Lung (tissue), 12 donors: ENCODE measurements around the gene SLC7A4. TPM values are rescaled to one million over a fixed set of nuclear protein-coding genes. Genes with fewer than 3 reads are reported as not detected.

ENCODE experiments used
- ATAC-seq: fragments of 200-7000 bp; cut with Tn5 transposase; one replicate; pipeline ENCODE4 v1.9.1; 2020; ENCODE audit warnings: moderate number of reproducible peaks; ENCODE audit not compliant: insufficient read depth, low FRiP score
- DNase-seq, 3 donors: peaks; one replicate each; pipeline ENCODE4 v3.0.0-alpha.2; 2013 to 2017
- H3K27ac ChIP-seq, 2 donors: one replicate each; pipeline ENCODE4 v1.5.1; 2013; ENCODE audit warnings: mild to moderate bottlenecking in 2 of 2, moderate library complexity in 2 of 2, control low read depth in 1 of 2, inconsistent platforms in 1 of 2, low read depth in 1 of 2, low read length in 1 of 2
- H3K27me3 ChIP-seq, 3 donors: one replicate each; pipeline ENCODE4 v1.5.1; 2013; ENCODE audit warnings: low read length in 2 of 3; ENCODE audit not compliant: control insufficient read depth in 3 of 3, insufficient read depth in 3 of 3
- H3K36me3 ChIP-seq, 4 donors: one replicate each; pipeline ENCODE4 v1.5.1; 2013; ENCODE audit warnings: low read length in 4 of 4, mild to moderate bottlenecking in 1 of 4, moderate library complexity in 1 of 4; ENCODE audit not compliant: control insufficient read depth in 4 of 4, insufficient read depth in 4 of 4
- H3K4me1 ChIP-seq, 5 donors: one replicate each; pipeline ENCODE4 v1.5.1; 2013; ENCODE audit warnings: low read length in 5 of 5, mild to moderate bottlenecking in 2 of 5, moderate library complexity in 1 of 5; ENCODE audit not compliant: control insufficient read depth in 5 of 5, insufficient read depth in 5 of 5
- H3K4me3 ChIP-seq: one replicate; pipeline ENCODE4 v1.5.1; 2013; ENCODE audit warnings: mild to moderate bottlenecking, control low read depth, moderate library complexity
- H3K9ac ChIP-seq, 2 donors: one replicate each; pipeline ENCODE4 v1.5.1; 2013; ENCODE audit warnings: low read length in 2 of 2, control low read depth in 1 of 2; ENCODE audit not compliant: insufficient read depth in 1 of 2
- H3K9me3 ChIP-seq, 4 donors: one replicate each; pipeline ENCODE4 v1.5.1; 2013; ENCODE audit warnings: low read length in 3 of 4, mild to moderate bottlenecking in 1 of 4, moderate library complexity in 1 of 4; ENCODE audit not compliant: control insufficient read depth in 4 of 4, insufficient read depth in 3 of 4
- WGBS, 2 donors: extraction: QIAGEN DNeasy Blood & Tissue Kit; methylation state at CpG; one replicate each; pipeline ENCODE4 v1.1.7; 2013; 5-methylcytosine and 5-hydroxymethylcytosine counted together
- polyA plus RNA-seq, 2 donors: library from polyadenylated mRNA; stranded (reverse); fragments of 200-250 nt; gene quantifications; one replicate each; pipeline ENCODE4 v1.2.1, GENCODE V29; 2013
- total RNA-seq, 2 donors: library from RNA; depleted of rRNA in 1 of 2; stranded (reverse); fragments of >200 nt in 1 of 2; gene quantifications; one replicate each; pipeline ENCODE4 v1.2.1, GENCODE V29; 2014 to 2021
- TF ChIP-seq, protein P1 (sequence below): IDR thresholded peaks from 2 replicates; pipeline ENCODE4 v1.5.1; 2012; ENCODE audit warnings: mild to moderate bottlenecking; ENCODE audit errors: control extremely low read depth, extremely low read depth
- donor health status: control.
- donor health status: control.
- donor health status: Bipolar disorder and iron deficiency.
- donor health status: healthy.
- donor health status: DM: yes; HTN: yes; CAD: no.

SLC7A4 gene
- total and polyA plus RNA-seq, 4 donors = 0.18 to 1.1 (median 0.80) TPM

DNA sequence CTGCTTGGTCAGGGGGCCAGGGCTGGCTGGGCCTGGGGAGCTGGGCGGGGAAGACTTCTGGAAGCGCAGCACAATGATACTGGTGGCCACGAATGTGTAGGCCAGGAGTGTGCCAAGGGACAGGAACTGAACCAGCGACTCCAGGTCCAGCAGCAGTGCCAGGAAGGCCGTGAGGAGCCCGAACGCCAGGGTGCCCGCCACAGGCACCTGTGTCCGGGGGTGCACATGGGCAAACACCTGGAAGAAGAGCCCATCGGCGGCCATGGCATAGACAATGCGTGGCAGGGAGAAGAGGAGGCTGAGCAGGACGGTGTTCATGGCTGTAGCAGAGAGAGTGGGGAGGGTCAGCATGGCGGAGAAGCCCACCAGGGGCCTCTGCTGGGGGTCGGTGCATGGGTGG is 2.3 kb downstream of the SLC7A4 start:
- no peak overlapping the region for H3K9ac ChIP-seq
- H3K36me3 ChIP-seq = no peaks in the 10 kb centered on the region
- no peak for ATAC-seq
- DNase-seq = no peak
- no peaks in the 10 kb centered on the region for H3K9me3 ChIP-seq
- no peak overlapping the region for H3K4me3 ChIP-seq
- H3K27me3 ChIP-seq = peaks cover 0 to 9% (median 0%) of the 10 kb centered on the region in 3 donors
- 88 to 94% methylated on average over 15 of the region's 15 CpGs for WGBS, 2 donors
- TF ChIP-seq, protein P1, sequence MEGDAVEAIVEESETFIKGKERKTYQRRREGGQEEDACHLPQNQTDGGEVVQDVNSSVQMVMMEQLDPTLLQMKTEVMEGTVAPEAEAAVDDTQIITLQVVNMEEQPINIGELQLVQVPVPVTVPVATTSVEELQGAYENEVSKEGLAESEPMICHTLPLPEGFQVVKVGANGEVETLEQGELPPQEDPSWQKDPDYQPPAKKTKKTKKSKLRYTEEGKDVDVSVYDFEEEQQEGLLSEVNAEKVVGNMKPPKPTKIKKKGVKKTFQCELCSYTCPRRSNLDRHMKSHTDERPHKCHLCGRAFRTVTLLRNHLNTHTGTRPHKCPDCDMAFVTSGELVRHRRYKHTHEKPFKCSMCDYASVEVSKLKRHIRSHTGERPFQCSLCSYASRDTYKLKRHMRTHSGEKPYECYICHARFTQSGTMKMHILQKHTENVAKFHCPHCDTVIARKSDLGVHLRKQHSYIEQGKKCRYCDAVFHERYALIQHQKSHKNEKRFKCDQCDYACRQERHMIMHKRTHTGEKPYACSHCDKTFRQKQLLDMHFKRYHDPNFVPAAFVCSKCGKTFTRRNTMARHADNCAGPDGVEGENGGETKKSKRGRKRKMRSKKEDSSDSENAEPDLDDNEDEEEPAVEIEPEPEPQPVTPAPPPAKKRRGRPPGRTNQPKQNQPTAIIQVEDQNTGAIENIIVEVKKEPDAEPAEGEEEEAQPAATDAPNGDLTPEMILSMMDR = no peak
- peaks cover 0 to 3% (median 0%) of the 10 kb centered on the region in 5 donors for H3K4me1 ChIP-seq
- no peak overlapping the region for H3K27ac ChIP-seq

- Histone ChIP-seq H3K9me3 (no peaks in the 10 kb centered on the region), H3K36me3 (no peaks in the 10 kb centered on the region), H3K9ac (no peak overlapping the region), H3K27me3 (peaks cover 0 to 9% (median 0%) of the 10 kb centered on the region in 3 donors), H3K4me3 (no peak overlapping the region), H3K4me1 (peaks cover 0 to 3% (median 0%) of the 10 kb centered on the region in 5 donors), H3K27ac (no peak overlapping the region)
- TF ChIP-seq, protein P1 = no peak
- WGBS, 2 donors = 75 to 86% methylated on average over 12 of the region's 12 CpGs
- DNase-seq = no peak
- no peak for ATAC-seq
Measured at GRCh38 chr22:21029486-21030025, 2.8 kb downstream of the SLC7A4 start.

- no peak overlapping the region for H3K27ac ChIP-seq
- peaks cover 0 to 9% (median 0%) of the 10 kb centered on the region in 3 donors for H3K27me3 ChIP-seq
- DNase-seq (no peak), ATAC-seq (no peak)
- no peak overlapping the region for H3K4me3 ChIP-seq
- H3K9ac ChIP-seq = no peak overlapping the region
- no peaks in the 10 kb centered on the region for H3K9me3 ChIP-seq
- peaks cover 0 to 3% (median 0%) of the 10 kb centered on the region in 5 donors for H3K4me1 ChIP-seq
- TF ChIP-seq, protein P1 = no peak
- no peaks in the 10 kb centered on the region for H3K36me3 ChIP-seq
- 90 to 91% methylated on average over 13 of the region's 13 CpGs for WGBS, 2 donors
Measured at GRCh38 chr22:21028277-21029251, 3.8 kb downstream of the SLC7A4 start.
